ENCODE data around the gene PIK3CD. TPM values are rescaled to one million over a fixed set of nuclear protein-coding genes. Genes with fewer than 3 reads are reported as not detected.

PIK3CD gene
- total and polyA plus RNA-seq, 10 of the 15 experiments (the other 5 are each of a cell fraction or from before 2014, with no cell fraction given) = 7.0 to 101 (median 51.1) TPM

- H3K4me2 ChIP-seq (ENCODE audit: control insufficient read depth, insufficient read depth) = no peak overlapping the region
- SMC1A ChIA-PET (ENCODE audit: uncharacterized antibody, unreplicated experiment) = interaction anchor here (0.8 to 2.0 kb wide), 2 partner anchors 9 to 11 kb away, joined by 3 to 5 read pairs; no protein-coding TSS in a partner anchor
- no peak for ATAC-seq
- H3K4me3 ChIP-seq = no peak overlapping the region
- no peaks in the 10 kb centered on the region; the same call in 1 of the 2 replicates for H3K79me2 ChIP-seq (ENCODE audit: control insufficient read depth, insufficient read depth, low read length)
- no peak overlapping the region for H3K27ac ChIP-seq (ENCODE audit: control insufficient read depth, insufficient read depth)
- H3K27me3 ChIP-seq (replicated peaks in 1 of 2; ENCODE audit: control insufficient read depth in 2 of 2, insufficient read depth in 2 of 2, low read length in 1 of 2) = no peaks in the 10 kb centered on the region
- H3K9me3 ChIP-seq (replicated peaks; ENCODE audit: control insufficient read depth, insufficient read depth, low read length) = no peaks in the 10 kb centered on the region; the same call in 1 of the 3 replicates
- no peaks in the 10 kb centered on the region; a peak in 1 of 4 replicates for H3K36me3 ChIP-seq (ENCODE audit: control insufficient read depth in 2 of 2, insufficient read depth in 2 of 2, low read length in 1 of 2)
- intact Hi-C loops (cut with micrococcal nuclease; ENCODE audit: unreplicated experiment) (no loop called here), in situ Hi-C loops (cut with MboI) (no loop called here)
- DNase-seq (ENCODE audit: low read depth, low spot score) = no peak
- RAD21 ChIA-PET (ENCODE audit: unreplicated experiment) = no interaction called here
- POLR2A ChIA-PET = interaction anchor here (0.6 to 1.7 kb wide), 3 partner anchors 10 to 148 kb away, joined by 3 to 11 read pairs (median 4); no protein-coding TSS in a partner anchor
- CTCF ChIA-PET = interaction anchor here (1.2 kb wide), 1 partner anchor 11 kb away, joined by 5 read pairs; no protein-coding TSS in a partner anchor
- no peak for FAIRE-seq
- no peak overlapping the region for H2AFZ ChIP-seq (ENCODE audit: control insufficient read depth, low read depth, low read length)
- WGBS (ENCODE audit: insufficient coverage, insufficient replicate concordance, low lambda C conversion rate, missing lambda C conversion rate) = 18% methylated on average over 6 of the region's 6 CpGs
- TF ChIP-seq RUNX3 (IDR thresholded peaks at IDR 0.05; ENCODE audit: low read length) (0 out of 2 replicates have a peak, but pooled peaks have one; percentile 12), NFYB (IDR thresholded peaks at IDR 0.05; ENCODE audit: insufficient read depth, low read depth, low read length) (no peak)
- H3K4me1 ChIP-seq (ENCODE audit: control insufficient read depth, insufficient read depth, low read length) = peaks cover 21% of the 10 kb centered on the region
- H3K9ac ChIP-seq (ENCODE audit: control insufficient read depth, insufficient read depth, low read length) = no peak overlapping the region
- no TSS peak for BruUV-seq (replicated peaks)
- no peaks in the 10 kb centered on the region for H4K20me1 ChIP-seq (ENCODE audit: control insufficient read depth, insufficient read depth)
Observed at GRCh38 chr1:9639227-9639626, 12.3 kb upstream of the PIK3CD start.

- intact Hi-C loops (cut with micrococcal nuclease; ENCODE audit: unreplicated experiment) (no loop called here), in situ Hi-C loops (cut with MboI) (no loop called here)
- H3K27me3 ChIP-seq (replicated peaks in 1 of 2; ENCODE audit: control insufficient read depth in 2 of 2, insufficient read depth in 2 of 2, low read length in 1 of 2) = no peaks in the 10 kb centered on the region
- no TSS peak for BruUV-seq (replicated peaks)
- no peaks in the 10 kb centered on the region for H3K9me3 ChIP-seq (replicated peaks; ENCODE audit: control insufficient read depth, insufficient read depth, low read length)
- 0 out of 2 replicates have a peak overlapping the region, but pooled peaks have one; percentile 22 for H3K4me2 ChIP-seq (ENCODE audit: control insufficient read depth, insufficient read depth)
- ChIA-PET CTCF (interaction anchor here (1.0 to 3.3 kb wide), 5 partner anchors 10 to 60 kb away, joined by 3 to 18 read pairs (median 5); no protein-coding TSS in a partner anchor), POLR2A (interaction anchor here (0.6 to 3.2 kb wide), 5 partner anchors 11 to 44 kb away, joined by 4 to 18 read pairs (median 9); no protein-coding TSS in a partner anchor), RAD21 (ENCODE audit: unreplicated experiment) (interaction anchor here (2.0 to 2.3 kb wide), 2 partner anchors 12 to 15 kb away, joined by 7 to 9 read pairs; no protein-coding TSS in a partner anchor), SMC1A (ENCODE audit: uncharacterized antibody, unreplicated experiment) (interaction anchor here (1.0 to 5.2 kb wide), 6 partner anchors 9 to 36 kb away, joined by 3 to 36 read pairs (median 5); no protein-coding TSS in a partner anchor)
- no peak overlapping the region; the same call in 1 of the 2 replicates for H2AFZ ChIP-seq (ENCODE audit: control insufficient read depth, low read depth, low read length)
- H3K9ac ChIP-seq (ENCODE audit: control insufficient read depth, insufficient read depth, low read length) = no peak overlapping the region
- no peak overlapping the region for H3K27ac ChIP-seq (ENCODE audit: control insufficient read depth, insufficient read depth)
- H4K20me1 ChIP-seq (ENCODE audit: control insufficient read depth, insufficient read depth) = no peaks in the 10 kb centered on the region
- ATAC-seq (peak; percentile 55), DNase-seq (ENCODE audit: low read depth, low spot score) (no peak), FAIRE-seq (no peak)
- 44% methylated on average over 8 of the region's 8 CpGs for WGBS (ENCODE audit: insufficient coverage, insufficient replicate concordance, low lambda C conversion rate, missing lambda C conversion rate)
- no peak overlapping the region for H3K4me3 ChIP-seq
- no peaks in the 10 kb centered on the region for H3K36me3 ChIP-seq (ENCODE audit: control insufficient read depth in 2 of 2, insufficient read depth in 2 of 2, low read length in 1 of 2)
- H3K4me1 ChIP-seq (ENCODE audit: control insufficient read depth, insufficient read depth, low read length) = peaks cover 29% of the 10 kb centered on the region
- no peaks in the 10 kb centered on the region for H3K79me2 ChIP-seq (ENCODE audit: control insufficient read depth, insufficient read depth, low read length)
- 0 out of 2 replicates have a peak, but pooled peaks have one; percentile 19 for TF ChIP-seq ESRRA (IDR thresholded peaks at IDR 0.05; ENCODE audit: low read length)
- no peak for TF ChIP-seq E2F4 (IDR thresholded peaks at IDR 0.05; ENCODE audit: low read depth, low read length)
- TF ChIP-seq EGR1 (IDR thresholded peaks at IDR 0.05; ENCODE audit: borderline replicate concordance in 1 of 2, low read depth in 2 of 2, low read length in 2 of 2) = peak in 1 of 2 experiments; percentile 62; a peak in 2 of 3 replicates
Observed at GRCh38 chr1:9643351-9644256, 7.9 kb upstream of the PIK3CD start.
